ENCODE results near the gene MAPK10.

GRCh38 chr4:85956293-85956945 lies 403.4 kb downstream of the MAPK10 start:
- TF ChIP-seq POLR2AphosphoS5 (IDR thresholded peaks at IDR 0.05) (no peak), POLR2A (IDR thresholded peaks at IDR 0.05) (no peak)
